UCSD-AML1 (cell line): ENCODE data around the gene PLD1.

Experiments
- DNase-seq: peaks from one replicate; lab custom pipeline; 2025; ENCODE audit not compliant: unreplicated experiment; lab: John Stamatoyannopoulos, UW

Gene PLD1

DNA sequence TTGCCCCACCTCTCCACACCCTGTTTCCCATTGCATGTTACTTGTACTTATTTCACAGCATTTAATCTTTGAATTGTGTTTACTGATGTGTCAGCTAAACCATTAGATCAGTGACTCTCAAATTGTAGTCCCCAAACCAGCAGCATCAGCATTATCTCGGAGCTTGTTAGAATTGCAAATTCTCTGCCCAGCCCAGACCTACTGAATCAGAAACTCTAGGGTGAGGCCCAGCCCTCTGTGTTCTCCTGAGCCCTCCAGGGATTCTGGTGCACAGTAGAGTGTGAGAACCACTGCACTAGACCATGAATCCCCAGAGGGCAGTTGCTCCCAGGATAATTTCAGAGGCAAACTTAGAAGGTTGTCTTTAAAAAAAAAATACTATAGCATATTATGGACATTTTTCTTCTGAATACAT is 13.0 kb downstream of the PLD1 start:
- no peak for DNase-seq

DNA sequence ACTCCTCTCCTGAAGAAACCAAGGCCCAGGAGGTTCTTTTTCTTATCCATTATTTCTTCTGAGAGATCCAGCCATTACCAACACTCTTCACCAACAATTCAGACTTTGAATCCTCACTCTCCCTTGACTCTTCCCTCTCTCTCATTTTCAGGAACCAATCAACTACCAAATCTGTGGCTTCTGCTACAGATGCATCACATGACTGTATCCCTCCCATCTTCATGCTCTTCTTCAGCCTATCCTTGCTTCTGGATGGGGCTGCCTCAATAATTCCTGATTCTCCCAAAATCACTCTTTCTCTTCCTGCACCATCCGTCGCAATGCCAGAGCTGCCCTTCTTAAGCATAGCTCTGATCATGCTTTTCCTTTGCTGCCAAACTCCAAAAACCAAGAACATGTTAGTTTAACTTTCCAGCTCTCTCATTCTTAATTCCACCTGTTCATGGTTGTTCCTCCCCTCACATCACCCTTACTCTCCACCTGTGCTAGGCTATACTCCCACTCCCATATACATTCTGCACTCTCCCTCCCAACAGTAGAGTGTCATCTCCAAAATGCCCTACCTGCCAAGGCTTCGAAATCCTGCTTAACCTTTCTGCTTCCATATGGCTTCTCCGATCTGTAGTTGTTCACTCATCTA is 13.5 kb downstream of the PLD1 start:
- DNase-seq, result no peak

DNA sequence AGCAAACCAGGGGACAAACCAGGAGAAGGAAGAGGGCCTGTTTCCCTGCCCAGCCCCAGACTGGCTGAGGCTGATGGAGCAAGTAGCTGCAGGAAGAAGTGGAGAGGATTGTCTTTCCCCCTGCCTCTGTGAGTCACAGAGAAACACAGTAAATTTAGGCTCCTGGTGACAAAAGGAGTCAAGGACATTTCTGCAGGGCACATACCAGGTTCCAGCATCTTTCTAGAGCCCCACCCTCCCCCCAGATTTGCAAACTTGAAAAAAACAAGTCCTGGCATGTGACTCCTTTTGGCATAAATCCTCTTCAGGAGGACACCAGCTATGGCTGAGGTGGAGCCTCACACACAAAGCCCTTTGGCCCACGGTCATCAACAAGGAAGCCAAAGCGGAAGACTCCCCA is 17.8 kb downstream of the PLD1 start:
- no peak for DNase-seq

DNA sequence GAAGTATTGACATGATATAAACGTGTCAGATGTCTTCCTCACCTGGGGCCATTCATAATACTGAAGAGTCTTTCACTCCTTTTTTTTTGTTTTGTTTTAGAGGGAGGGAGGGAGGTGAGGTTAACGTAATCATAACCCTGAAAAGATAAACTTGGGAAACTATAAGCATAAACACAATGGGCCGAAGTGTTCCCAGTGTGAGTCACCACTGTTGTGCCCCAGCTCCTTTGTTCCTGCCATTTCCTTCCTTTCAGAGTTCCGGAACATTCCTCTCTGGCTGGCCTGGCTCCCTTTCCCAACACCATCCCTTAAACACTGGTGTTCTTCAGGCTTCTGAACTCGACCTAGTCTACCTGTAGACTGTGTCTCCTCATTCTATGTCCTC is 18.6 kb downstream of the PLD1 start:
- no peak for DNase-seq

DNA sequence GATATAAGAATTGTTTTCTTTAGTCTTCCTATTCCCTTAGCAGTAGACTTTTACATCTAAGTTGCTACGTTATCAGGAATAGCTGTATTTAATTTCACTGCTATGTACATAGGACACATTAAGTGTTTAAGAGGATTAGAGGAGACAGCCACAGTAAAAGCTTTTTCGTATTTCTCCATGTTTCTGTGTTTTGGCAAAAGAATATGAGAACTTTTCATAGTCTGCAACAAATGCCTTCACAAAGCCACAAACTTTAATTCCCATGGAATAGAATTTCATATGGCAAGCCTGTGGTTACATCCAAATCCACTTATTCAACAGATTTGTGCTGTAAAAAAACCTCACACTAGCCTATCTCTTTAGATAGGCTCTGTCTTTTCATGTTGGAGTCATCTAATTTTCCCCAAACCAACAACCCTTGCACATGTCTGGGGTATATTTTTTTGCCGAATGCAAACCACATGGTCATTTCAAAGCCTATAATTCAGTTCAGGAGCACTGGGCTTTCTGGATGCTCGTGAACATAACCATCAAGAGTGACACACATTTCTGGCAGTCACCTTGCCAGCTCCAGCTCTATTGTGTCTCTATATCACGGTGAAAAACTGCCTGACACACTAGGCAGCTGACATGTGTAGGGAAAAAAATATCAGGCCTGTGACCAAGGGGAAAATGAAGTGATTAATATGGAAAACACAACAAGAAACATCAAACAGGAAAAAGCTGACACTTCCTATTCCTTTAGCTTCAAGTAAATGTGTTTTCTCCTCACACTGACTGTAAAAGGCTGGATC is 19.2 kb downstream of the PLD1 start:
- no peak for DNase-seq

DNA sequence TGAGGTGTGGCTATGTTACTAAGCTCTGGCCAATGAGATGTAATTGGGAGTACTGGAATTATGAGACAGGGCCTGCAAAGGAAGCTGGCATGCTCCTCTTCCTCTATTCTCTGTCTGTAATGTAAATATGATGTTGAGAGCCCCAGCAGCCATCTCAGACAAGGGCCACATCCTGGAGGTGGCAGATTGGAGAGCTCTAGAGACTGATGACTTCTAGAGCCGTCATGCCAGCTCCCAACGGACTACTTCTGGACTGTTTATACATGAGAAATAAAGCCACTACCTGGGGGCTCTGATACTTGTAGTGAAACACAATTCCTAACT is 19.7 kb downstream of the PLD1 start:
- DNase-seq, result no peak

DNA sequence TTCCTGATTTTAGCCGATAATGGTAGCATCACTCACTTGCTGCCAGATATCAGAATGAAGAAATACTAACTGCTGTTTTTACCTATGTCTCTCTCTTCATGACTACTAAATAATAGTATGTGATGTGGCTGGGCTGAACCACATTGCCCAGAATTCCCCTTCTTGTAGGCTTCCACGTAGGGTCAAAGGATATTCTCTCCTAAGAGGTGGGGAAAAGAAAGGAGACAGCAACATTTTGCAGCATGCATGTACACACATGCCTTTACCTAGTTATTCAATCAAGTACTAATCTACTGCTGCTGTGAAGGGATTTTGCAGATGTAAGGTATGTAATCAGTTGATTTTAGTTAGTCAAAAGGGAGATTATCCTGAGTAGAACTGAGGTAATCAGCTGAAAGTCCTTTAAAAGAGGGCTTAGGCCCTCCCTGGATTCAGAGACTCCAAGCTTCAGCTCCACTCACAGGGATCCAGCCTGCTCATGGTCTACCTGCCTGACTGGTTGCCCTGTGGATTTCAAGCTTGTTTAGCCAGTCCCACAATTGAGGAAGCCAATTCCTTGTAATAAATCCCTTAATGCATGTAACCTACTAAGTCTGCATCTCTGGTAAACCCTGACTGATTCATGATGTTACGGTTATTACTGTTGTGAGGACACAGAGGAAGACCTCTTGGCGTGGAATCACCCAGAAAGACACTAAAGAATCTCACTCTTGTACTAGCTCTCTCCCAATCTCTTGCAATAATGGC is 20.4 kb downstream of the PLD1 start:
- no peak for DNase-seq

DNA sequence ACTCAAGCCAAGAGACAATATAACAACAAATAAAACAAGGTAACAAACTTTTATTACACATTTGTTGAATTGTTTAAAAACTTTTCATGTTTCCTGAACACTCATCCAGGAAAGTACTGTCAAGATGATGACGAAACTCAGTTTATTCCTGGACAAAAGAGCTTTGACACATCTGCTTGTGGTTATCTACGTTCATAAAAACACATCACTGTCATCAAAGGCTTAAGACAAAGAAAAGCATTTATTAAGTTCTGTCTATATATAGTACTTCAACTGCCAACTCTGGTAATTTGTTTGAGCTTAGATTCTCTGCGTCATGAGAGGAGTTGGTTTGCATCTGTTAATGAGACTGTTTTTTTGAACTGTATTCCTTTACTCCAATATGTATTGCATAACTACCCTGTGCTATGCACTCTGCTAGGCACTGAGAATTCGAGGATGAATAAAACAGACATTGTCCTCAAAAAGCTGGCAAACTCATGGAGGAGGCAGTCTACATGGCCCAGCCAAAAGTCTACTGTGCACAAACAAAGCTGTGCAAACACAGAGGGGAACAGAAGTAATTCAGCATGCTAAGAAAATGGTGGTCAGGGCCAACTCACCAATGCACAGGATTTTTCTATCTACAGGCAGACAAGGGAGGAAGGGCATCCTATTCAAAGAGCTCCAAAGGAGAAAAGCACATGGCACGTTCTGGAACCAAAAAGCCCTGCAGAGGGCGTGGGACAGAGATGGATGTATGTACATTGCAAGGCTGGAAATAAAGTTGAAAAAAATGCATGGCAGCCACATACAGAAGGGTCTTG is 21.5 kb downstream of the PLD1 start:
- peak; percentile 11 for DNase-seq

DNA sequence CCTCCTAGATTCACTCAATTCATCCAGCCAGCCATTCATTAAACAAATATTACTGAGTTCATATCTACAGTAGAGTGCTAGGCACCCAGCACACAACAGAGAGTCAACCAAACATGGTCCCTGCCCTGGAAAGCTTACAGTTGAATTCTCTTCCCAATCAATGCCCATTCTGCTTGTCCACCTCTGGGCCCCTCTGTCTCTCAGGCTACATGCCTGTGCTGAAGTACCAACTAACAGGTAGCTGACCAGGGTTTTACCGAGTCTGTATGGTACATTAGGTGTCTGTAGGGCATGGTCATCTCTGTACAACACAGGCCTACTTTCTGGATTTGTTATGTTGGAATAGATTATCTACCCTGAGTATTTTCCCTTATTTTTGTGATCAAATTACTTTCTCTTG is 23.3 kb downstream of the PLD1 start:
- DNase-seq, result no peak

DNA sequence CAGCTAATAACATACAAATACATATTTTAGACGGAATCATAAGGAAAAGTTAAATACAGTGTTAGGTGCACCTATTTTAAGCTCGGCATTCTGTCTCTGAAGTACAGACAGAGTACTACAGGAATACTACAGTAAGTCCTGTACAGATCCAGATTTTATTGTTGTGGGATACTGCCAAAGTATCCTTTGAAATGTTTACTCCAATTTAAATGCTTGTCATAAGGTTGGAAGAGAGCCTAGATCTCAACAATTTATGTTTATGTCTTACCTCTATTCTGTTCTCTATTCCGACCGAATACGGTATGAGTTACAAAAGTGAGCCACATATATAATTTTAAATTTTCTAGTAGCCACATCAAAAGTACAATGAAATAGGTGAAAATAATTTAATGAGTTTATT is 25.3 kb downstream of the PLD1 start:
- DNase-seq, result no peak

DNA sequence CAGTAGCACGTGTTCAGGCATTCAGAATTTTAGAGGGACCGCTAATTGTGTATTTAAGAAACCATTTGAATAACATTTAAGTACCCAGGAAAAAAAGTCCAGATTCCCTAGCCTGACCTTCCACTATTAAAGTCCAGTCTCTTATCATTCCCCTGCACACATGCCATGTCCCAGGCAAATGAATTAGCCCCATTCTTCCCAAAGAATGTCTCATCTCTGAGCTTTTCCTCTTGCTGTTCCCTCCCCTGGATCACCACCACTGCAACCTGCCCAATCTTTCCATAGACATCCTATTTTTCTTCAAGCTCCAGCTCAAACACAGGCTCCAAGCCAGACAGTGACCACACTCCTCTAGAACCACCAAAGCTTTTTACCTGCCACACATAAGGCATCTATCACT is 25.9 kb downstream of the PLD1 start:
- no peak for DNase-seq

DNA sequence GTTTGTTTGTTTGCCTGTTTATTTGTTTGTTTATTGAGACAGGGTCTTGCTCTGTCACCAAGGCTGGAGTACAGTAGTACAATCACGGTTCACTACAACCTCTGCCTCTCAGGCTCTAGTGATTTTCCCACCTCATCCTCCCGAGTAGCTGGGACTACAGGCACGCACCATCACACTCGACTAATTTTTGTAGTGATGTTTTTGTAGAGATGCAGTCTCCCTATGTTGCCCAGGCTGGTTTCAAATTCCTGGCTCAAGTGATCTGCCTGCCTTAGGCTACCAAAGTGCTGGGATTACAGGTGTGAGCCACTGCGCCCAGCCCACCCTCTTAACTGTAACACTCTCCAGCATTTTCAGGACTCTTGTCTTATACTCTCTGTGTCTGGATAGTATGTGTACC is 26.7 kb downstream of the PLD1 start:
- no peak for DNase-seq

DNA sequence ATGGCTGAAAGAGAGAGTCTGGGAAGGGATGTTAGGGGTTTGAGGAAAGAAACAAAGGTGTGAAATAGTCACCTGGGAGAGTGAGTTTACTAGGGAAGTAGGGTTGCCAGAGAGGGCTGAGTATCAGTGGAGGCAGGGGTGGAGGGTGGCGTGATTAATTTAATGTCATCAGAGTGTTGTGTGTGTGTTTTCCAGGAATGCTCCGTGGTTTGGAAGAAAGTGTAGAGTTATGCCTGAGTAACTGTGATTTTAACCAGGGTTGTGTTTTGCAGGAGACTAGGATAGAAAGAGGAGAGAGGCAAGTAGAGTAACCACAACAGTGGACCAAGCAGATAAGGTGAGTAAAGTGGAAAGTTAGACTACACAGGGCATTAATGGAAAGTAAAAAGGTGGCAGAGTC is 27.2 kb downstream of the PLD1 start:
- no peak for DNase-seq

DNA sequence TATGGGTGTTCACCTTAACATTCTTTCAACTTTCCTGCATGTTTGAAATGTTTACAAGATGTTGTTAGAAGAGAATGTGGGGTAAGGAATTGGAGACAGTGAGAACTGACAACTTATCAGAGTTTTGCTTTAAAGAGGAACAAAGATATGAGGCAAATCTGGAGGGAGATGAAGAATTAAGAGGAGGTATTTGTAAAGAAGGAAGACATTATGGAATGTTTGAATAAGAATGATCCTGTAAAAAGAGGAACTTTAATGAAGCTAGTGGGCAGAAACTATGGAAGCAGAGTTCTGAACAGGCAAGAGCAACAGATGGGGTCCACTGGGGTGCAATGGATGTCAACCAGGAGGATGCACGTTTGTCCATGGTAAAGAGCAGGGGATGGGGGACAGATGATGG is 27.7 kb downstream of the PLD1 start:
- no peak for DNase-seq

DNA sequence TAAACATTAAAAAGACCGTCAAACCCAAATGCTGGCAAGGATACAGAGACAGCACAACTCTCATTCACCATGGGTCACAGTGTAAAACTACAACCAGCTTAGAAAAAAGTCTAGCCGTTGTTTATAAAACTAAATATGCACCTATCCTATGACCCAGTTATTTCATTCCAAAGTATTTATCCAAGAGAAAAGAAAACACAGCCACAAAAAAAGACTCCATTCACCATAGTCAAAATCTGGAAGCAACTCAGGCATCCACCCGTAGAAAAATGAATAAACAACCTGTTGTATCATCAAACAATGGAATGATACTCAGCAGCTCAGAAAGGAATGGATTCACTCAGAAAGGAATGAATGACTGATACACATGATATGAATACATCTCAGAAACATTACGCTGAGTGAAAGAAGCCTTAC is 28.6 kb downstream of the PLD1 start:
- no peak for DNase-seq

DNA sequence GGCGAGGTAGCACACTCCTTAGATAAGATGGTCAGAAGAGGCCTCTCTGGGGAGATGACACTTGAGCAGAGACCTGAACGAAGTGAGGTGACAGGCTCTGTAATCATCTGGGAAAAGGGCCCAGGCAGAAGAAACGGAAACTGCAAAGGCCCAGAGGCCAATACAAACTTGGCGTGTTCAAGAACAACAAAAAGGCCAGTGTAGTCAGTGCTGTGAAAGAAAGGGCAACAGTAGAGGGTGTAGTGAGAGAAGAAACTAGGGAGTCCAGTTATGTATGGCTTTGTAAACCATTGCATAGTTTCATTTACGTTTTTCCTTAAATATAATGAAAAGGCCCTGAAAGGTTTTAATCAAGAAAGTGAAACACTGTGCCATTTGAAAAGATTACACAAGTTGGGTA is 31.8 kb downstream of the PLD1 start:
- no peak for DNase-seq

DNA sequence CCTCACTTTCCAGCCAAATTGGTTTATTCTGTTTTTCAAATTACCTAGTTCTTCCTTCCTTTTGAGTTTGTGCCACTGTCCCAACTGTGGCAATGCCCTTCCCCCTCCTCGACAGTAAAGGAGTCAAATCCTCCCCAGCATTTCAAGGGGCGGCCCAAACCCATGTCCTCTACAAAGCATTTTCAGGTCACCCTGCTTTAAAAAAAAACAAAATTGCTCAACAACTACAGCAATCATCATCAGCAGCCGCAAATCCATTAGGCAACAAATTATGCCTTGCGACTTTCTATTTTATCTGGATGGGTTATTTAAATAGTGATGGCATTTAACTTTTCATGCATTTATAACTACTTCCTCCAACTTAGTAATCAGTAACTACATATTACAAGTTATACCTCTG is 32.7 kb downstream of the PLD1 start:
- DNase-seq, result no peak

DNA sequence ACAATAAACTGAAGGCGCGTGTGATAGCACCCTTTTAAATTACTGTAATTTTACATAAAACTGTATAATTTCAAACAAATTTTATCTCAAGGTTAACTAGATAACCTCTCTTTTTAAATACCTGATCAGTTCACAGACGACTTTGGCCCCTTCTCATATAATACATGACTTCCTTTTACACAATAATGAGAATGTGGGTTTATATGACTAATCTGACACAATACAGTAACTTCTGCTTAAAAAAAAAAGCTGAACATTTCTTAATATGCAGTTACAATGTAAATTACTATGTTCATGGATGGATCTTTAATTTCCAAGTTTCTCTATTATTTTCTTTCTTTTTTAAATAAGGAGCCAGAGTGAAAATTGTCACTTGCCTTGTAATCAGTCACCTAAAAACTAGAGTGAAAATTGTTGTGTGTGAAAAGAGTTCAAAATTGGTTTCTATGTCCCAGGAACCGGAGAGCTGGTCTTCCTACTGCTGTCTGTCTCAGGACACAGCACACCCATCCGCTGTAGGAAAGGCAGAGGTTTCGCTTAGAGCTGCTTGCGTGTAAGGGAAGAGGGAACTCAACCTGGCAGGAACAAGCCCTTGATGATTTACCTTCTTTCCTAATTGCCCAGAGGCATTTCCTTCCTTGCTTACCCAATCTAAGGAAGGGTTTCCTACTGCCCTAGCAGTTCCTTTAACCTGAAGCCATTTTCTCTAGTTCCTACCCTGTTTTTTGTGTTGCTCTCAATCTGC is 33.3 kb downstream of the PLD1 start:
- DNase-seq, result no peak

DNA sequence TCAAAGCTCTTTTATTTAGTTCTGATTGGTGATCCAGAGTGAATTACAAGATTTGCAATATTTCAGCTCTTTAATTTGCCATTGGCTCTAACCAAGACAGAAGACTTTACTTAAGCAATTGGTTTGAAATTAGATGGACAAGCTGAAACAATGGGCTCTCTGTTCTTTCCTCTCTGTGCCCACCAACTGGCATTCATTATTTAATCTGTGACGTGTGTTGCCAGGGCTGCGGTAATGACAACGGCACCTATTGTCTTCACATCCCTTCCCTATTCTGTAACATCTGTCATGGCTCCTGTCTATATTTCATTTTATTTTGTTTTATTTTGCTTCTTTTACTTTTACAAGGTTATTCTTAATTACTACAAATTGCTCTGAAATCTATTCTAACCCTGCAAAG is 33.9 kb downstream of the PLD1 start:
- no peak for DNase-seq

DNA sequence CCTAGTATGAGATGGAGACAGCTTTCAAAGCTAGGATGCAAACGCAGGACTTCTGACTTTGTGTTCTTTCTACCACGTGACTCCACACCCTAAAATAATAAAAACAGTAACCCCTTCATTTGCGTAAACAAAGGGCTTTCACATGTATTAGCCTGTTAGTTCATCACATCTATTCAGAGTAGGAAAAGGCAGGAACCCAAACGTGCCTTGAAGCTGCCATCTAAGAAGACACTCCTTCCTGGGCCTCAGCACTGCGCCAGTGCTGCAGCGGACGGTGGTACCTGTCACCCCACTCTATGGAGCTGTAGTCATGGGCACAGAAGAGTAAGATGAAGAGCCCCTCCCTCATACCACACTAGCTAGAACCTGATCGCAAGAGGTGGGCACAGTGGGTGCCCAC is 34.3 kb downstream of the PLD1 start:
- DNase-seq, result no peak

DNA sequence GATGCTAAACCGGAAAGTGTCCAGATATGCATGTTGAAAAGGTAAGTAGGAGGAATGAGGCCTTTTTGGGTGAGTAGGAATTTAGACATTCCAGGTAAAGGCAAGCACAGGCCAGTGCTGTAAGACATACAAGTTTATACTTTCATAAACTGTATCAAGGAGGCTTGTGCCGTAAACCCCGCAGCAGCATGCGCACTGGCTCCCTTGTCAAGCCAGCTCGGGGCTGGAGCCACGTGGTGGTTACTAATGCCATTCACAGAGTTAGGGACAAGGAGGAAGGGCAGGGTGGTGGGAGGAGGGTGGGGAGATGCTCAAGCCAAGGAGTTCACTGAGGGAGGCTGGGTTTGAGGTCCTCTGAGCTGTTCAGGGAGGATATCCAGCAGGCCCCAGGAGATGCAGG is 35.8 kb downstream of the PLD1 start:
- DNase-seq, result no peak
